Endothelial cell of umbilical vein (primary cell): ENCODE data around the gene TBC1D8. TPM values are rescaled to one million over a fixed set of nuclear protein-coding genes. Genes with fewer than 3 reads are reported as not detected.

Source experiments
- BruUV-seq: library from RNA; stranded (reverse); fragments of 400-500 nt; replicated peaks from 2 replicates; lab custom pipeline; 2021; lab: Mats Ljungman, UMichigan
- CTCF ChIA-PET: fragments of 300-600, 350-600 bp; sonication (Branson Sonifier 250); formaldehyde crosslinking; loops from one replicate; lab custom pipeline; 2021; ENCODE audit warnings: antibody characterized with exemption, inconsistent platforms; lab: Charles Lee
- POLR2A ChIA-PET: fragments of 300-600, 350-600 bp; sonication (Branson Sonifier 250); formaldehyde crosslinking; loops from one replicate; lab custom pipeline; 2021; ENCODE audit warnings: antibody characterized with exemption, inconsistent platforms; lab: Charles Lee
- DNase-seq: peaks from one replicate; pipeline ENCODE4 v3.0.0-alpha.2; 2011; ENCODE audit warnings: low read depth, low spot score
- FAIRE-seq: peaks from 2 replicates; lab custom pipeline; 2011; peaks lifted over from hg19 to GRCh38; lab: Jason Lieb, UNC
- H2AFZ ChIP-seq: 2 replicates; pipeline ENCODE4 v1.6.0; 2012; ENCODE audit warnings: low read depth, low read length, control low read depth, inconsistent platforms
- H3K27ac ChIP-seq: 2 replicates; pipeline ENCODE4 v1.5.1; 2011; ENCODE audit warnings: low read depth, mild to moderate bottlenecking, control low read depth, low read length, moderate library complexity; ENCODE audit not compliant: insufficient read depth
- H3K27me3 ChIP-seq, 2 experiments: 2 replicates each; pipeline versions ENCODE4 v1.6.0 to v1.6.1; 2011; ENCODE audit warnings: low read length in 2 of 2, mixed read lengths in 1 of 2; ENCODE audit not compliant: control insufficient read depth in 2 of 2, insufficient read depth in 2 of 2
- H3K36me3 ChIP-seq, 2 experiments: 2 replicates in 1 of 2; 3 replicates in 1 of 2; pipeline ENCODE4 v1.5.1; 2011; ENCODE audit warnings: low read length in 2 of 2, mild to moderate bottlenecking in 1 of 2, moderate library complexity in 1 of 2; ENCODE audit not compliant: control insufficient read depth in 2 of 2, insufficient read depth in 2 of 2; ENCODE audit errors: extremely low read depth in 1 of 2
- H3K4me1 ChIP-seq: 3 replicates; pipeline ENCODE4 v1.5.1; 2011; ENCODE audit warnings: mild to moderate bottlenecking, low read length; ENCODE audit not compliant: control insufficient read depth, insufficient read depth; ENCODE audit errors: extremely low read depth
- H3K4me2 ChIP-seq: 2 replicates; pipeline ENCODE4 v1.6.1; 2011; ENCODE audit warnings: low read length, control low read depth, mixed read lengths; ENCODE audit not compliant: insufficient read depth
- H3K4me3 ChIP-seq, 3 experiments: fragments of 200-600 bp in 1 of 3; sonication (generic), shearing (Covaris generic) in 1 of 3; replicated peaks in 1 of 3; 2 replicates each; pipeline ENCODE4 v1.5.1; 2011 to 2016; ENCODE audit warnings: control low read depth in 3 of 3, low read length in 3 of 3, mild to moderate bottlenecking in 2 of 3, inconsistent platforms in 1 of 3, low read depth in 1 of 3, moderate library complexity in 1 of 3; ENCODE audit not compliant: insufficient read depth in 1 of 3
- H3K79me2 ChIP-seq: 2 replicates; pipeline ENCODE4 v1.6.0; 2012; ENCODE audit warnings: low read length, inconsistent platforms; ENCODE audit not compliant: control insufficient read depth, insufficient read depth
- H3K9ac ChIP-seq: replicated peaks from 2 replicates; pipeline ENCODE3; 2011; ENCODE audit warnings: low read length, control low read depth; ENCODE audit not compliant: insufficient read depth; ENCODE audit errors: extremely low read depth
- H3K9me1 ChIP-seq: replicated peaks from 3 replicates; pipeline ENCODE4 v1.6.0; 2011; ENCODE audit warnings: mild to moderate bottlenecking, low read length; ENCODE audit not compliant: control insufficient read depth, insufficient read depth; ENCODE audit errors: extremely low read depth
- H3K9me3 ChIP-seq: replicated peaks from 2 replicates; pipeline ENCODE4 v1.5.1; 2012; ENCODE audit warnings: low read length, inconsistent platforms; ENCODE audit not compliant: control insufficient read depth, insufficient read depth
- H4K20me1 ChIP-seq: replicated peaks from 2 replicates; pipeline ENCODE3; 2011; ENCODE audit warnings: mild to moderate bottlenecking, low read length; ENCODE audit not compliant: control insufficient read depth, insufficient read depth; ENCODE audit errors: extremely low read depth
- EZH2 ChIP-seq: IDR thresholded peaks from 2 replicates; pipeline ENCODE4 v1.6.1; 2012; ENCODE audit warnings: borderline replicate concordance, low read depth, mild to moderate bottlenecking, moderate library complexity, low read length, inconsistent platforms; ENCODE audit not compliant: severe bottlenecking
- GATA2 ChIP-seq: IDR thresholded peaks from 2 replicates; pipeline ENCODE4 v1.7.0; 2011; ENCODE audit warnings: low read depth, mild to moderate bottlenecking, moderate library complexity, mixed read lengths, low read length; ENCODE audit not compliant: insufficient read length, insufficient read depth
- JUN ChIP-seq: IDR thresholded peaks from 2 replicates; pipeline ENCODE4 v1.6.1; 2011; ENCODE audit warnings: borderline replicate concordance, low read depth; ENCODE audit not compliant: insufficient read length, insufficient read depth
- MYC ChIP-seq: IDR thresholded peaks from one replicate; pipeline ENCODE4 v1.6.1; 2011; ENCODE audit warnings: mild to moderate bottlenecking, low read depth, low read length
- POLR2AphosphoS5 ChIP-seq: IDR thresholded peaks from 2 replicates; pipeline ENCODE4 v1.6.1; 2012; ENCODE audit warnings: low read depth, mild to moderate bottlenecking, control low read depth, low read length, moderate library complexity; ENCODE audit not compliant: insufficient read depth
- dilution Hi-C: fragments of 300-500 bp; cut with MboI; formaldehyde crosslinking; loops from one replicate; pipeline ENCODE4 v1.15.0; 2019; ENCODE audit warnings: low sequenced_read_pairs; ENCODE audit not compliant: extremely low pct_ligation_motif_present
- intact Hi-C: fragments of 100-400 bp; cut with micrococcal nuclease; formaldehyde crosslinking; loops from one replicate; pipeline ENCODE4 v1.10.0; 2022
- polyA plus RNA-seq, 4 experiments: library from polyadenylated mRNA; depleted of rRNA in 3 of 4; stranded (reverse) in 3 of 4; unstranded in 1 of 4; fragments of >200 nt; gene quantifications; 2 replicates each; pipeline versions ENCODE4 v1.2.1 to v1.2.3, GENCODE V29; 2011 to 2012; ENCODE audit warnings: missing spikeins in 1 of 4
- total RNA-seq: library from RNA; stranded (reverse); gene quantifications from 2 replicates; pipeline ENCODE4 v1.2.3, GENCODE V29; 2021
- TF ChIP-seq, protein P1 (sequence below): IDR thresholded peaks from 2 replicates; pipeline ENCODE4 v1.6.1; 2011; ENCODE audit not compliant: insufficient read depth, insufficient read length
- TF ChIP-seq, protein P2 (sequence below), 2 donors: IDR thresholded peaks; 1 replicate in 1 of 2; 2 replicates in 1 of 2; pipeline ENCODE4 v1.5.1; 2011; ENCODE audit warnings: low read length in 2 of 2, mild to moderate bottlenecking in 2 of 2, moderate library complexity in 2 of 2, control low read depth in 1 of 2, inconsistent platforms in 1 of 2, low read depth in 1 of 2; ENCODE audit not compliant: insufficient read depth in 1 of 2; ENCODE audit errors: extremely low read depth in 1 of 2

TBC1D8 gene
- total and polyA plus RNA-seq, 2 donors (not counting 3 experiments of a cell fraction or from before 2014, with no cell fraction given), result 28.5 to 32.1 TPM

DNA sequence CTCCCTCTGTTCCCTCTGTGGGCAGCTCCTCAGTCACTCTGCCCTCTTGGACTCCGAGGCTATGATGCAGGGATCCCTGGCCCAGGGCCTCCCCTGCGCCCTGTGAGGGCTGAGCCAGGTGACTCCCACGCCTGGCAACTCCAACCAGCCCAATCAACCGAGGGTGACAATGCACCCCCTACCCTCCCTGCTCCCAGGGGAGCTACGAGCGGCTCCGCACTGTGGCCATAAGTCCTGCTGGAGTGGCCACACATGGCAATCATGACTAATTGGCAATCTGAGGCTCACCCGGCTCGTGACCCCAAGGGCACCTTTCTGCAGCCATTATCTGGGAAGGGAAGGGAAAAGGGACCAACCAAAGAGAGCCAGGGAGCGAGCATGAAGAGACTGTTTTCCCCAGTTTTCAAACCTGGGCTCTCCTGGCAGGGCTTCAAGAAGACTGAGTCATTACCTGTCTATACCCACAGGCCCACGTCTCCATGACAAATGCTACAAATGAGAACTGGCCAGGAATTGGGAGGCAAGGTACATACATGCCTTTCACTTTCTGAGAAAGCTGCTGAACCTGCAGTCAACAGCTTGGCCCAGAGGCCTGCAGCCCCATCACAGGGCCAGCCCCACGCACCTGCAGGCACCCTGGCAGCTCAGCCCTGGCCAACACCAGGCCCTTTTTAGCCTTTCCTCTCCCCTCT is 104.0 kb downstream of the TBC1D8 start:
- ChIA-PET POLR2A (interaction anchor here (0.7 kb wide), 1 partner anchor 11 kb away, joined by 3 read pairs; no protein-coding TSS in a partner anchor), CTCF (interaction anchor here (1.0 to 2.3 kb wide), 7 partner anchors 8 to 158 kb away, joined by 3 to 11 read pairs (median 4); no protein-coding TSS in a partner anchor)
- H3K4me2 ChIP-seq, result no peak overlapping the region
- DNase-seq (peak; percentile 79), FAIRE-seq (peak; percentile 73)
- no peak overlapping the region for H3K4me3 ChIP-seq
- peaks cover 0 to 4% of the 10 kb centered on the region in 2 experiments for H3K36me3 ChIP-seq
- no peaks in the 10 kb centered on the region for H3K9me3 ChIP-seq
- no peak overlapping the region for H3K9ac ChIP-seq
- TF ChIP-seq POLR2AphosphoS5 (no peak), MYC (no peak), EZH2 (no peak), JUN (peak; percentile 15), GATA2 (no peak)
- TF ChIP-seq, protein P1, sequence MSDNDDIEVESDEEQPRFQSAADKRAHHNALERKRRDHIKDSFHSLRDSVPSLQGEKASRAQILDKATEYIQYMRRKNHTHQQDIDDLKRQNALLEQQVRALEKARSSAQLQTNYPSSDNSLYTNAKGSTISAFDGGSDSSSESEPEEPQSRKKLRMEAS, result no peak
- TF ChIP-seq, protein P2, sequence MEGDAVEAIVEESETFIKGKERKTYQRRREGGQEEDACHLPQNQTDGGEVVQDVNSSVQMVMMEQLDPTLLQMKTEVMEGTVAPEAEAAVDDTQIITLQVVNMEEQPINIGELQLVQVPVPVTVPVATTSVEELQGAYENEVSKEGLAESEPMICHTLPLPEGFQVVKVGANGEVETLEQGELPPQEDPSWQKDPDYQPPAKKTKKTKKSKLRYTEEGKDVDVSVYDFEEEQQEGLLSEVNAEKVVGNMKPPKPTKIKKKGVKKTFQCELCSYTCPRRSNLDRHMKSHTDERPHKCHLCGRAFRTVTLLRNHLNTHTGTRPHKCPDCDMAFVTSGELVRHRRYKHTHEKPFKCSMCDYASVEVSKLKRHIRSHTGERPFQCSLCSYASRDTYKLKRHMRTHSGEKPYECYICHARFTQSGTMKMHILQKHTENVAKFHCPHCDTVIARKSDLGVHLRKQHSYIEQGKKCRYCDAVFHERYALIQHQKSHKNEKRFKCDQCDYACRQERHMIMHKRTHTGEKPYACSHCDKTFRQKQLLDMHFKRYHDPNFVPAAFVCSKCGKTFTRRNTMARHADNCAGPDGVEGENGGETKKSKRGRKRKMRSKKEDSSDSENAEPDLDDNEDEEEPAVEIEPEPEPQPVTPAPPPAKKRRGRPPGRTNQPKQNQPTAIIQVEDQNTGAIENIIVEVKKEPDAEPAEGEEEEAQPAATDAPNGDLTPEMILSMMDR (IDR thresholded peaks at IDR 0.05; ENCODE audit: extremely low read depth in 1 of 2, insufficient read depth in 1 of 2, low read depth in 1 of 2, low read length in 2 of 2), result no peak
- peaks cover 2% of the 10 kb centered on the region for H3K79me2 ChIP-seq
- H3K9me1 ChIP-seq, result no peaks in the 10 kb centered on the region
- dilution Hi-C loops (loop anchor here (25.0 kb wide), 1 partner anchor 165 kb away; no protein-coding TSS in a partner anchor), intact Hi-C loops (no loop called here)
- H2AFZ ChIP-seq, result no peak overlapping the region
- peak overlapping the region; percentile 12 for H3K27ac ChIP-seq
- H4K20me1 ChIP-seq, result no peaks in the 10 kb centered on the region
- BruUV-seq, result no TSS peak
- H3K4me1 ChIP-seq, result peaks cover 10% of the 10 kb centered on the region
- no peaks in the 10 kb centered on the region for H3K27me3 ChIP-seq
